ENCODE results near the gene PAPPA. TPM values are rescaled to one million over a fixed set of nuclear protein-coding genes. Genes with fewer than 3 reads are reported as not detected.

PAPPA gene
- polyA plus RNA-seq, 1 of the 3 experiments (the other 2 are of a cell fraction): 44.5 TPM

GRCh38 chr9:116435706-116436105 is 282.1 kb downstream of the PAPPA start (continued):
- TF ChIP-seq REST (IDR thresholded peaks at IDR 0.05; ENCODE audit: low read depth, low read length): no peak
- no peak for TF ChIP-seq POLR2AphosphoS5 (IDR thresholded peaks at IDR 0.05; ENCODE audit: low read depth, low read length)
- TF ChIP-seq RAD21 (IDR thresholded peaks at IDR 0.05; ENCODE audit: low read length): no peak
- TF ChIP-seq FOSL2 (IDR thresholded peaks at IDR 0.05; ENCODE audit: borderline replicate concordance, low read depth): no peak
- no peak for TF ChIP-seq FOXM1 (IDR thresholded peaks at IDR 0.05; ENCODE audit: low read depth)
- no peak for TF ChIP-seq TEAD4 (IDR thresholded peaks at IDR 0.05; ENCODE audit: borderline replicate concordance, insufficient read depth)
- no peak for TF ChIP-seq RCOR1 (IDR thresholded peaks at IDR 0.05; ENCODE audit: low read length)

- CTCF ChIA-PET: no interaction called here
- 70% methylated on average over 1 of the region's 1 CpG for WGBS (ENCODE audit: low lambda C conversion rate)
- Histone ChIP-seq H3F3A (replicated peaks; ENCODE audit: insufficient read depth) (no peaks in the 10 kb centered on the region), H3K4me3 (ENCODE audit: low read depth in 2 of 2, low read length in 1 of 2) (no peak overlapping the region), H3K36me3 (replicated peaks in 1 of 2; ENCODE audit: control insufficient read depth in 1 of 2, insufficient read depth in 2 of 2, low read length in 1 of 2) (peaks cover 0 to 12% of the 10 kb centered on the region in 2 experiments), H2AFZ (ENCODE audit: low read depth) (no peak overlapping the region), H3K27me3 (ENCODE audit: insufficient read depth) (no peaks in the 10 kb centered on the region), H3K4me1 (ENCODE audit: control insufficient read depth in 1 of 2, insufficient read depth in 2 of 2, low read depth in 1 of 2, low read length in 1 of 2) (no peaks in the 10 kb centered on the region), H3K79me2 (ENCODE audit: insufficient read depth) (no peaks in the 10 kb centered on the region), H3K27ac (ENCODE audit: low read depth in 2 of 2, low read length in 1 of 2) (no peak overlapping the region), H3K9me3 (no peaks in the 10 kb centered on the region), H3K9ac (no peak overlapping the region), H4K20me1 (ENCODE audit: insufficient read depth) (no peaks in the 10 kb centered on the region), H3K9me2 (no peaks in the 10 kb centered on the region), H3K4me2 (no peak overlapping the region)
- POLR2A ChIA-PET: no interaction called here
- no peak for DNase-seq
- TF ChIP-seq REST (IDR thresholded peaks at IDR 0.05; ENCODE audit: low read depth, low read length) (no peak), TCF12 (IDR thresholded peaks at IDR 0.05) (no peak), TAF1 (IDR thresholded peaks at IDR 0.05; ENCODE audit: borderline replicate concordance, low read depth, low read length) (no peak), FOXM1 (IDR thresholded peaks at IDR 0.05; ENCODE audit: low read depth) (no peak), RXRA (IDR thresholded peaks at IDR 0.05; ENCODE audit: borderline replicate concordance, low read depth) (no peak), EP300 (IDR thresholded peaks at IDR 0.05; ENCODE audit: borderline replicate concordance in 1 of 2, low read depth in 1 of 2, low read length in 1 of 2) (no peak), IRF3 (IDR thresholded peaks at IDR 0.05; ENCODE audit: low read depth, low read length) (no peak), USF1 (IDR thresholded peaks at IDR 0.05; ENCODE audit: borderline replicate concordance, low read depth) (no peak), MAX (IDR thresholded peaks at IDR 0.05; ENCODE audit: low read depth) (no peak), MEF2A (IDR thresholded peaks at IDR 0.05; ENCODE audit: borderline replicate concordance, low read depth) (no peak), FOXJ3 (CRISPR knock-in tag; IDR thresholded peaks at IDR 0.05) (no peak), ELF1 (IDR thresholded peaks at IDR 0.05) (no peak), SMC3 (IDR thresholded peaks at IDR 0.05; ENCODE audit: low read depth, low read length) (no peak), NFIC (IDR thresholded peaks at IDR 0.05; ENCODE audit: borderline replicate concordance) (no peak), PBX3 (IDR thresholded peaks at IDR 0.05) (no peak), RAD21 (IDR thresholded peaks at IDR 0.05; ENCODE audit: low read length) (no peak), MXI1 (IDR thresholded peaks at IDR 0.05; ENCODE audit: low read depth, low read length) (no peak), GABPA (IDR thresholded peaks at IDR 0.05; ENCODE audit: low read depth) (no peak), SIN3A (IDR thresholded peaks at IDR 0.05; ENCODE audit: borderline replicate concordance, low read depth, low read length) (no peak)
Observed at GRCh38 chr9:116436121-116436520, 282.5 kb downstream of the PAPPA start.
